Measurements from ENCODE around the gene CELSR1. TPM values are rescaled to one million over a fixed set of nuclear protein-coding genes. Genes with fewer than 3 reads are reported as not detected.

Gene CELSR1
- total and polyA plus RNA-seq, 9 donors, result 0.63 to 25.2 (median 2.9) TPM

- 83 to 89% (median 87%) methylated on average over 17 of the region's 17 CpGs for WGBS, 3 donors
- Histone ChIP-seq H3K27ac (no peak overlapping the region), H3K4me1 (ENCODE audit: insufficient read depth) (no peaks in the 10 kb centered on the region), H3K27me3 (no peaks in the 10 kb centered on the region), H3K36me3 (no peaks in the 10 kb centered on the region), H3K9me3 (no peaks in the 10 kb centered on the region), H3K4me3 (no peak overlapping the region)
- TF ChIP-seq CTCF (IDR thresholded peaks at IDR 0.05) (no peak), POLR2A (IDR thresholded peaks at IDR 0.05) (no peak), EP300 (IDR thresholded peaks at IDR 0.05) (no peak)
- DNase-seq, result no peak
- intact Hi-C loops (cut with DNase I), result loop anchor here in 3 of 4 donors (10.0 kb wide), 3 partner anchors 195 to 555 kb away; no protein-coding TSS in a partner anchor
Observed at GRCh38 chr22:46549971-46550641, 12.7 kb upstream of the CELSR1 start.

- Histone ChIP-seq H3K4me1 (ENCODE audit: insufficient read depth) (no peaks in the 10 kb centered on the region), H3K27ac (no peak overlapping the region)
- intact Hi-C loops (cut with DNase I), result loop anchor here in 3 of 4 donors (10.0 kb wide), 3 partner anchors 195 to 555 kb away; no protein-coding TSS in a partner anchor
Observed at GRCh38 chr22:46549563-46549840, 12.1 kb upstream of the CELSR1 start.

GRCh38 chr22:46547883-46548244 lies 10.4 kb upstream of the CELSR1 start:
- Histone ChIP-seq H3K4me1 (ENCODE audit: insufficient read depth) (no peaks in the 10 kb centered on the region), H3K27ac (no peak overlapping the region), H3K27me3 (no peaks in the 10 kb centered on the region), H3K36me3 (no peaks in the 10 kb centered on the region), H3K9me3 (no peaks in the 10 kb centered on the region), H3K4me3 (no peak overlapping the region)
- TF ChIP-seq POLR2A (IDR thresholded peaks at IDR 0.05) (no peak), EP300 (IDR thresholded peaks at IDR 0.05) (no peak), CTCF (IDR thresholded peaks at IDR 0.05) (no peak)
- no peak for DNase-seq
- intact Hi-C loops (cut with DNase I), result loop anchor here in 3 of 4 donors (10.0 kb wide), 3 partner anchors 193 to 553 kb away; no protein-coding TSS in a partner anchor
- 49 to 71% (median 67%) methylated on average over 3 of the region's 3 CpGs for WGBS, 3 donors

More at GRCh38 chr22:46549563-46549840, 12.1 kb upstream of the CELSR1 start:
- no peaks in the 10 kb centered on the region for H3K9me3 ChIP-seq
- no peaks in the 10 kb centered on the region for H3K27me3 ChIP-seq
- H3K36me3 ChIP-seq, result no peaks in the 10 kb centered on the region
- DNase-seq, result no peak
- TF ChIP-seq POLR2A (IDR thresholded peaks at IDR 0.05) (no peak), CTCF (IDR thresholded peaks at IDR 0.05) (no peak), EP300 (IDR thresholded peaks at IDR 0.05) (no peak)
- 77 to 81% (median 77%) methylated on average over 4 of the region's 4 CpGs for WGBS, 3 donors
- H3K4me3 ChIP-seq, result no peak overlapping the region

- 49 to 53% (median 52%) methylated on average over 17 to 21 of the region's 21 CpGs for WGBS, 3 donors
- Histone ChIP-seq H3K4me1 (ENCODE audit: insufficient read depth) (no peaks in the 10 kb centered on the region), H3K27me3 (no peaks in the 10 kb centered on the region), H3K4me3 (no peak overlapping the region), H3K27ac (no peak overlapping the region), H3K9me3 (no peaks in the 10 kb centered on the region), H3K36me3 (no peaks in the 10 kb centered on the region)
- no peak for DNase-seq
- intact Hi-C loops (cut with DNase I), result loop anchor here in 3 of 4 donors (10.0 kb wide), 3 partner anchors 193 to 553 kb away; no protein-coding TSS in a partner anchor
- no peak for TF ChIP-seq CTCF (IDR thresholded peaks at IDR 0.05)
- TF ChIP-seq EP300 (IDR thresholded peaks at IDR 0.05), result no peak
- no peak for TF ChIP-seq POLR2A (IDR thresholded peaks at IDR 0.05)
Observed at GRCh38 chr22:46547179-46547882, 9.9 kb upstream of the CELSR1 start.

Measured in ovary (tissue), 9 donors.